ENCODE data around the gene ERFE. TPM values are rescaled to one million over a fixed set of nuclear protein-coding genes. Genes with fewer than 3 reads are reported as not detected.

The ERFE gene
- total RNA-seq, 1 donor from 2014 or later, result 0.85 TPM

DNA sequence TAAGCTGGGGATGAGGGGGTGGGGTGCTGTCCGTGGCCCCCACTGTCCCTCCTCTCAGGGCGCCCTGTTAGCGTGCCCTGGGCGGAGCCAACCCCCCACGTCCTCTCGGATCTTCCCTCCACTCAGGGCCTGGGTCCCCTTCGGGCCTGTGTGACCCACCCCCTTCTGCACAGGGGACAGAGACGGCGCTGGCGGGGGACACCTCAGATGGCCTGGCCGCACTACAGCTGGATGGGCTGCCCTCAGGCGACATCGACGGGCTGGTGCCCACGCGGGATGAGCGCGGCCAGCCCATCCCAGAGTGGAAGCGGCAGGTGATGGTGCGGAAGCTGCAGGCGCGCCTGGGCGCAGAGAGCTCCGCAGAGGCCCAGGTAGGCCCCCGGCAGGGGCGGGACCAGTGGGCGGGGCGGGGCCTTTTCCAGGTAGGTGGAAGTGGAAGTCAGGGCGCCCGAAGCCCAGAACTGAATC is 30.2 kb upstream of the ERFE start:
- no peaks in the 10 kb centered on the region for H3K27me3 Mint-ChIP-seq (ENCODE audit: low read depth)
- TF ChIP-seq CTCF (IDR thresholded peaks at IDR 0.05; ENCODE audit: unreplicated experiment), result no peak
- no peak overlapping the region for H3K4me3 Mint-ChIP-seq
- H3K27ac Mint-ChIP-seq, result no peak overlapping the region
- no peak for DNase-seq (ENCODE audit: low spot score in 2 of 2, unreplicated experiment in 2 of 2)
- no peaks in the 10 kb centered on the region for H3K4me1 Mint-ChIP-seq
- no peaks in the 10 kb centered on the region for H3K36me3 Mint-ChIP-seq
- no peaks in the 10 kb centered on the region for H3K9me3 Mint-ChIP-seq

GRCh38 chr2:238129166-238130010 is 29.4 kb upstream of the ERFE start:
- no peak overlapping the region for H3K27ac Mint-ChIP-seq
- H3K27me3 Mint-ChIP-seq (ENCODE audit: low read depth), result no peaks in the 10 kb centered on the region
- H3K4me1 Mint-ChIP-seq, result no peaks in the 10 kb centered on the region
- no peak for TF ChIP-seq CTCF (IDR thresholded peaks at IDR 0.05; ENCODE audit: unreplicated experiment)
- H3K36me3 Mint-ChIP-seq, result no peaks in the 10 kb centered on the region
- no peaks in the 10 kb centered on the region for H3K9me3 Mint-ChIP-seq
- DNase-seq (ENCODE audit: low spot score in 2 of 2, unreplicated experiment in 2 of 2), result no peak
- H3K4me3 Mint-ChIP-seq, result no peak overlapping the region

- H3K4me1 Mint-ChIP-seq, result no peaks in the 10 kb centered on the region
These were observed 28.6 kb upstream of the ERFE start for GRCh38 chr2:238130111-238130695.

GRCh38 chr2:238130696-238131628 is 27.8 kb upstream of the ERFE start:
- H3K4me3 Mint-ChIP-seq, result no peak overlapping the region
- H3K27me3 Mint-ChIP-seq (ENCODE audit: low read depth), result no peaks in the 10 kb centered on the region
- TF ChIP-seq CTCF (IDR thresholded peaks at IDR 0.05; ENCODE audit: unreplicated experiment), result no peak
- no peak for DNase-seq (ENCODE audit: low spot score in 2 of 2, unreplicated experiment in 2 of 2)
- H3K36me3 Mint-ChIP-seq, result no peaks in the 10 kb centered on the region
- no peak overlapping the region for H3K27ac Mint-ChIP-seq
- H3K9me3 Mint-ChIP-seq, result no peaks in the 10 kb centered on the region
- H3K4me1 Mint-ChIP-seq, result no peaks in the 10 kb centered on the region

More at GRCh38 chr2:238130111-238130695, 28.6 kb upstream of the ERFE start:
- H3K27ac Mint-ChIP-seq, result no peak overlapping the region
- H3K4me3 Mint-ChIP-seq, result no peak overlapping the region
- no peaks in the 10 kb centered on the region for H3K9me3 Mint-ChIP-seq
- no peaks in the 10 kb centered on the region for H3K27me3 Mint-ChIP-seq (ENCODE audit: low read depth)
- no peak for DNase-seq (ENCODE audit: low spot score in 2 of 2, unreplicated experiment in 2 of 2)
- TF ChIP-seq CTCF (IDR thresholded peaks at IDR 0.05; ENCODE audit: unreplicated experiment), result no peak
- no peaks in the 10 kb centered on the region for H3K36me3 Mint-ChIP-seq

DNA sequence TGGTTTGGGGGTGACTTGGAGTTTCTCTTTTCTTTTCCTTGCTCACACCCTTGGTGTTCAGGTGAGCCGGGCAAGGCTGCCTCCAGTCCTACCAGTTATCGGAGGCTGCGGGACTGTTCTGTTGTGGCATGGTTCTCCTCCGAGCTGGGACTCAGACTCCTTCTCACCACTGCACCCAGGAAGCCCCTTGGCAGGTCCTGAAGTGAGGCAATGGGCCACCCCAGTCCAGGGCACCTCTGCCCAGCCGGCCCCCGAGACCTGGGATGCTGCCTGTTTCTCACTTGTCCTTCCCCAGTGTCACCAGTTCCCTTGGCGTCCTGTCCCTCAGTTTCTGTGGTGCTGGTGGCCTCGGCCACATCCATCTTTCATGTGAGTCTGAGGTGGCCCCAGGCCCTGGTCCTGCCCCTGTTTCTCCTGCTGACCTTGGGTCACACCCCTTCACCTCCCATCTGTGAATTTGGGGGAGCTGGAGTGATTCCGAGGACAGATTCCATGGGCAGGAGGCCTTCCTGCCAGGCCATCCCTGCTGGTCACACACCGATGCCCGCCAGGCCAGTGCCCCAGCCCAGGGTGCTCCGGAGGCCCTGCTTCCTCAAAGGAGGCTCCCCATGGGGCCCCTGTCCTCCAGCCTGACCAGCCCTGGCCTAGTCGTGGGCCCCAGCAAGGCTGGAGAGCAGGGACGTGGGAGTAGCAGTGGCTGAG is 26.9 kb upstream of the ERFE start:
- Mint-ChIP-seq H3K27ac (no peak overlapping the region), H3K27me3 (ENCODE audit: low read depth) (no peaks in the 10 kb centered on the region)
- DNase-seq (ENCODE audit: low spot score in 2 of 2, unreplicated experiment in 2 of 2), result no peak

More for the DNA sequence above, 26.9 kb upstream of the ERFE start:
- H3K4me1 Mint-ChIP-seq, result no peaks in the 10 kb centered on the region
- no peak overlapping the region for H3K4me3 Mint-ChIP-seq
- no peaks in the 10 kb centered on the region for H3K9me3 Mint-ChIP-seq
- no peak for TF ChIP-seq CTCF (IDR thresholded peaks at IDR 0.05; ENCODE audit: unreplicated experiment)
- H3K36me3 Mint-ChIP-seq, result no peaks in the 10 kb centered on the region

All from mesothelial cell of epicardium (in vitro differentiated cells).